HCT116 (cell line): ENCODE results near the gene SLC6A3. TPM values are rescaled to one million over a fixed set of nuclear protein-coding genes. Genes with fewer than 3 reads are reported as not detected.

Source experiments
- ATAC-seq: fragments of 200-7000 bp; cut with Tn5 transposase; 2 replicates; pipeline ENCODE4 v1.9.1; 2020; ENCODE audit warnings: mild to moderate bottlenecking, moderate library complexity
- BruUV-seq: library from RNA; stranded (reverse); fragments of 400-500 nt; replicated peaks from 2 replicates; lab custom pipeline; 2021; lab: Mats Ljungman, UMichigan
- CTCF ChIA-PET: fragments of 300-600 bp; sonication (Branson Sonifier 250); formaldehyde crosslinking; loops from one replicate; lab custom pipeline; 2021; ENCODE audit warnings: antibody characterized with exemption; lab: Charles Lee
- POLR2A ChIA-PET: fragments of 300-600, 350-600 bp; sonication (Branson Sonifier 250); formaldehyde crosslinking; loops from one replicate; lab custom pipeline; 2021; ENCODE audit warnings: antibody characterized with exemption; lab: Charles Lee
- RAD21 ChIA-PET, 2 experiments: fragments of 300-600 bp; sonication (Branson Sonifier 250); formaldehyde crosslinking; loops; one replicate each; lab custom pipeline; 2023; ENCODE audit warnings: low total read pairs in 2 of 2; ENCODE audit not compliant: uncharacterized antibody in 2 of 2, unreplicated experiment in 2 of 2, low non-redundant PET in 1 of 2; lab: Charles Lee
- DNase-seq: peaks from one replicate; pipeline ENCODE4 v3.0.0-alpha.2; 2010; ENCODE audit warnings: low read depth, low spot score
- H2AFZ ChIP-seq: fragments of 200-600 bp; shearing (Covaris generic), sonication (generic); 2 replicates; pipeline ENCODE4 v1.6.1; 2017; ENCODE audit warnings: low read depth, mixed run types, mixed read lengths, antibody characterized with exemption, low read length; ENCODE audit not compliant: poor library complexity, severe bottlenecking
- H3K27ac ChIP-seq: 2 replicates; pipeline ENCODE4 v1.5.1; 2012; ENCODE audit warnings: low read depth, low read length
- H3K27me3 ChIP-seq: fragments of 200-600 bp; sonication (generic); 2 replicates; pipeline ENCODE4 v1.6.1; 2016; ENCODE audit warnings: mixed run types, low read length, mixed read lengths; ENCODE audit not compliant: insufficient read depth
- H3K36me3 ChIP-seq, 2 experiments: fragments of 200-500 bp in 1 of 2; fragments of 200-600 bp in 1 of 2; sonication (Bioruptor generic) in 1 of 2; sonication (generic) in 1 of 2; 2 replicates each; pipeline versions ENCODE4 v1.5.1 to v1.6.1; 2014 to 2016; ENCODE audit warnings: low read length in 2 of 2, inconsistent platforms in 1 of 2, mixed read lengths in 1 of 2, mixed run types in 1 of 2; ENCODE audit not compliant: insufficient read depth in 2 of 2, control insufficient read depth in 1 of 2
- H3K4me1 ChIP-seq, 2 experiments: fragments of 200-600 bp in 1 of 2; sonication (generic) in 1 of 2; 2 replicates each; pipeline versions ENCODE4 v1.5.1 to v1.6.1; 2012 to 2017; ENCODE audit warnings: low read length in 2 of 2, inconsistent platforms in 1 of 2, mild to moderate bottlenecking in 1 of 2, mixed read lengths in 1 of 2, mixed run types in 1 of 2, moderate library complexity in 1 of 2; ENCODE audit not compliant: insufficient read depth in 2 of 2, control insufficient read depth in 1 of 2
- H3K4me2 ChIP-seq: fragments of 200-600 bp; sonication (generic); 2 replicates; pipeline ENCODE4 v1.6.1; 2017; ENCODE audit warnings: mixed run types, low read length, mixed read lengths
- H3K4me3 ChIP-seq, 2 experiments: fragments of 200-600 bp in 1 of 2; sonication (generic) in 1 of 2; replicated peaks in 1 of 2; 2 replicates each; pipeline ENCODE4 v1.5.1; 2011 to 2016; ENCODE audit warnings: low read length in 2 of 2, control low read depth in 1 of 2, low read depth in 1 of 2, mild to moderate bottlenecking in 1 of 2, mixed read lengths in 1 of 2, mixed run types in 1 of 2
- H3K79me2 ChIP-seq: fragments of 200-600 bp; sonication (generic); 2 replicates; pipeline ENCODE4 v1.6.1; 2017; ENCODE audit warnings: mild to moderate bottlenecking, mixed run types, low read length, moderate library complexity, mixed read lengths; ENCODE audit not compliant: insufficient read depth
- H3K9ac ChIP-seq: fragments of 200-600 bp; sonication (generic); 2 replicates; pipeline ENCODE4 v1.6.1; 2016; ENCODE audit warnings: low read length, mixed read lengths
- H3K9me2 ChIP-seq: fragments of 200-600 bp; sonication (generic), shearing (Covaris generic); 2 replicates; pipeline ENCODE4 v1.6.1; 2017; ENCODE audit warnings: mixed run types, mild to moderate bottlenecking, moderate library complexity; ENCODE audit not compliant: insufficient read depth
- H3K9me3 ChIP-seq, 2 experiments: fragments of 200-500 bp in 1 of 2; fragments of 200-600 bp in 1 of 2; sonication (Bioruptor generic) in 1 of 2; sonication (generic) in 1 of 2; 2 replicates each; pipeline ENCODE4 v1.6.1; 2014 to 2017; ENCODE audit warnings: low read length in 2 of 2, mixed read lengths in 2 of 2, inconsistent platforms in 1 of 2, low read depth in 1 of 2, mild to moderate bottlenecking in 1 of 2, mixed run types in 1 of 2, moderate library complexity in 1 of 2; ENCODE audit not compliant: control insufficient read depth in 1 of 2, insufficient read depth in 1 of 2
- H4K20me1 ChIP-seq: fragments of 200-600 bp; sonication (generic), shearing (Covaris generic); 2 replicates; pipeline ENCODE4 v1.6.1; 2017; ENCODE audit warnings: mixed run types, mild to moderate bottlenecking, moderate library complexity; ENCODE audit not compliant: insufficient read depth
- CBX3 ChIP-seq: IDR thresholded peaks from 2 replicates; pipeline ENCODE4 v1.6.1; 2012; ENCODE audit warnings: low read depth
- CEBPB ChIP-seq: IDR thresholded peaks from 2 replicates; pipeline ENCODE4 v1.6.1; 2012; ENCODE audit warnings: low read depth
- ELF1 ChIP-seq: IDR thresholded peaks from 2 replicates; pipeline ENCODE4 v1.6.1; 2012; ENCODE audit warnings: low read depth, borderline replicate concordance
- EZH2 ChIP-seq: fragments of 200-600 bp; sonication (generic); IDR thresholded peaks from 2 replicates; pipeline ENCODE4 v1.6.1; 2017; ENCODE audit warnings: antibody characterized with exemption, mixed run types
- EZH2phosphoT487 ChIP-seq: fragments of 200-600 bp; IDR thresholded peaks from 2 replicates; pipeline ENCODE4 v1.6.1; 2018; ENCODE audit warnings: antibody characterized with exemption, borderline replicate concordance
- FOSL1 ChIP-seq: IDR thresholded peaks from 2 replicates; pipeline ENCODE4 v1.6.1; 2012; ENCODE audit warnings: low read depth
- JUND ChIP-seq: IDR thresholded peaks from 2 replicates; pipeline ENCODE4 v1.6.1; 2012
- POLR2A ChIP-seq: IDR thresholded peaks from 2 replicates; pipeline ENCODE4 v1.7.0; 2011; ENCODE audit warnings: borderline replicate concordance; ENCODE audit not compliant: insufficient read depth, insufficient read length; ENCODE audit errors: extremely low read depth
- POLR2AphosphoS5 ChIP-seq: IDR thresholded peaks from 2 replicates; pipeline ENCODE4 v1.6.1; 2011; ENCODE audit warnings: mild to moderate bottlenecking, low read depth, low read length, moderate library complexity
- RAD21 ChIP-seq: IDR thresholded peaks from 2 replicates; pipeline ENCODE4 v1.6.1; 2012; ENCODE audit warnings: low read depth, mild to moderate bottlenecking
- SIN3A ChIP-seq: IDR thresholded peaks from 2 replicates; pipeline ENCODE4 v1.6.1; 2012; ENCODE audit warnings: low read depth
- YY1 ChIP-seq: IDR thresholded peaks from 2 replicates; pipeline ENCODE4 v1.6.1; 2011; ENCODE audit warnings: low read length, low read depth, moderate library complexity, mild to moderate bottlenecking; ENCODE audit not compliant: insufficient replicate concordance; ENCODE audit errors: extremely low read depth
- ZFX ChIP-seq: fragments of 450-650 bp; IDR thresholded peaks from 2 replicates; pipeline ENCODE4 v1.6.1; 2017
- intact Hi-C: fragments of 100-400 bp; cut with micrococcal nuclease; formaldehyde crosslinking; loops from 2 replicates; pipeline ENCODE4 v1.10.0; 2022
- total RNA-seq: library from RNA; stranded (reverse); gene quantifications from one replicate; pipeline ENCODE4 v1.2.1, GENCODE V29; 2021; ENCODE audit not compliant: unreplicated experiment
- TF ChIP-seq, protein P1 (sequence below): IDR thresholded peaks from 2 replicates; pipeline ENCODE4 v1.6.1; 2012
- TF ChIP-seq, protein P2 (sequence below), 3 experiments: fragments of 200-600 bp in 1 of 3; sonication (generic) in 1 of 3; IDR thresholded peaks in 2 of 3; conservative IDR thresholded peaks in 1 of 3; 2 replicates each; pipeline ENCODE4 v1.5.1; 2012 to 2017; ENCODE audit warnings: low read depth in 2 of 3, low read length in 2 of 3, antibody characterized with exemption in 1 of 3, borderline replicate concordance in 1 of 3, control low read depth in 1 of 3, mild to moderate bottlenecking in 1 of 3, mixed read lengths in 1 of 3, mixed run types in 1 of 3, moderate library complexity in 1 of 3; ENCODE audit not compliant: insufficient read depth in 1 of 3
- TF ChIP-seq, protein P3 (sequence below): IDR thresholded peaks from 2 replicates; pipeline ENCODE4 v1.6.1; 2011; ENCODE audit warnings: mild to moderate bottlenecking, low read length, moderate library complexity; ENCODE audit not compliant: insufficient replicate concordance; ENCODE audit errors: extremely low read depth
- TF ChIP-seq, protein P4 (sequence below): IDR thresholded peaks from 2 replicates; pipeline ENCODE4 v1.6.1; 2012; ENCODE audit warnings: low read depth

The SLC6A3 gene
- total RNA-seq, 1 experiment from 2014 or later, result not detected

DNA sequence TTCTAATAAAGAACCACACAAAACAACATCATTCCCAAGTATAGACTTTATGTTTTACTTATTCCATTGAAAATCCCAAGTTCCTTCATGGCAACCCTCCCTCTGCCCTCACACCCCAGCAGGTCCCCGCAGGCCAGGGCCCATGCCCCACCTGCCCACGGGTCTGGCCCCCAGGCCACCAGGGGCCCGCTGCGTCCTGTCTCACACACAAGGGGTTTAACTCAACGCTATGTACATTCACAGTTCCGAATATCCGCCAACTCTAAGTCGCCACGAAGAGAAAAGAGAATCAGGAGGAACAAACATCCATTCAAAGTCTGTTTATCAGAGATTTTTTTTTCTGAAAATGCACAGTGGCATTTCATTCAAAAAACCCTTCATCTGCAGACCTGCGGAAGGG, 16.2 kb upstream of the SLC6A3 start:
- CTCF ChIA-PET, result no interaction called here
- Histone ChIP-seq H3K36me3 (peaks cover 14 to 31% of the 10 kb centered on the region in 2 experiments), H3K27ac (no peak overlapping the region), H3K4me1 (no peaks in the 10 kb centered on the region), H3K4me3 (no peak overlapping the region), H3K9ac (no peak overlapping the region), H3K9me3 (peaks cover 7 to 26% of the 10 kb centered on the region in 2 experiments; a peak in 3 of 4 replicates), H3K79me2 (no peaks in the 10 kb centered on the region), H3K4me2 (no peak overlapping the region), H3K9me2 (no peaks in the 10 kb centered on the region), H3K27me3 (no peaks in the 10 kb centered on the region), H2AFZ (no peak overlapping the region), H4K20me1 (no peaks in the 10 kb centered on the region)
- DNase-seq, result no peak
- intact Hi-C loops, result no loop called here
- POLR2A ChIA-PET, result no interaction called here
- RAD21 ChIA-PET, result no interaction called here
- BruUV-seq, result no TSS peak
- TF ChIP-seq, protein P1, sequence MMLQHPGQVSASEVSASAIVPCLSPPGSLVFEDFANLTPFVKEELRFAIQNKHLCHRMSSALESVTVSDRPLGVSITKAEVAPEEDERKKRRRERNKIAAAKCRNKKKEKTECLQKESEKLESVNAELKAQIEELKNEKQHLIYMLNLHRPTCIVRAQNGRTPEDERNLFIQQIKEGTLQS, result no peak
- TF ChIP-seq, protein P2, sequence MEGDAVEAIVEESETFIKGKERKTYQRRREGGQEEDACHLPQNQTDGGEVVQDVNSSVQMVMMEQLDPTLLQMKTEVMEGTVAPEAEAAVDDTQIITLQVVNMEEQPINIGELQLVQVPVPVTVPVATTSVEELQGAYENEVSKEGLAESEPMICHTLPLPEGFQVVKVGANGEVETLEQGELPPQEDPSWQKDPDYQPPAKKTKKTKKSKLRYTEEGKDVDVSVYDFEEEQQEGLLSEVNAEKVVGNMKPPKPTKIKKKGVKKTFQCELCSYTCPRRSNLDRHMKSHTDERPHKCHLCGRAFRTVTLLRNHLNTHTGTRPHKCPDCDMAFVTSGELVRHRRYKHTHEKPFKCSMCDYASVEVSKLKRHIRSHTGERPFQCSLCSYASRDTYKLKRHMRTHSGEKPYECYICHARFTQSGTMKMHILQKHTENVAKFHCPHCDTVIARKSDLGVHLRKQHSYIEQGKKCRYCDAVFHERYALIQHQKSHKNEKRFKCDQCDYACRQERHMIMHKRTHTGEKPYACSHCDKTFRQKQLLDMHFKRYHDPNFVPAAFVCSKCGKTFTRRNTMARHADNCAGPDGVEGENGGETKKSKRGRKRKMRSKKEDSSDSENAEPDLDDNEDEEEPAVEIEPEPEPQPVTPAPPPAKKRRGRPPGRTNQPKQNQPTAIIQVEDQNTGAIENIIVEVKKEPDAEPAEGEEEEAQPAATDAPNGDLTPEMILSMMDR (IDR thresholded peaks at IDR 0.05 in 2 of 3, conservative IDR thresholded peaks at IDR 0.05 in 1 of 3; ENCODE audit: borderline replicate concordance in 1 of 3, insufficient read depth in 1 of 3, low read depth in 2 of 3, low read length in 2 of 3), result no peak
- TF ChIP-seq SIN3A (no peak), ELF1 (no peak), CEBPB (no peak), POLR2A (no peak), RAD21 (no peak), POLR2AphosphoS5 (no peak), EZH2phosphoT487 (no peak), YY1 (no peak), CBX3 (no peak), FOSL1 (no peak), EZH2 (no peak), ZFX (no peak), JUND (no peak)
- TF ChIP-seq, protein P3, sequence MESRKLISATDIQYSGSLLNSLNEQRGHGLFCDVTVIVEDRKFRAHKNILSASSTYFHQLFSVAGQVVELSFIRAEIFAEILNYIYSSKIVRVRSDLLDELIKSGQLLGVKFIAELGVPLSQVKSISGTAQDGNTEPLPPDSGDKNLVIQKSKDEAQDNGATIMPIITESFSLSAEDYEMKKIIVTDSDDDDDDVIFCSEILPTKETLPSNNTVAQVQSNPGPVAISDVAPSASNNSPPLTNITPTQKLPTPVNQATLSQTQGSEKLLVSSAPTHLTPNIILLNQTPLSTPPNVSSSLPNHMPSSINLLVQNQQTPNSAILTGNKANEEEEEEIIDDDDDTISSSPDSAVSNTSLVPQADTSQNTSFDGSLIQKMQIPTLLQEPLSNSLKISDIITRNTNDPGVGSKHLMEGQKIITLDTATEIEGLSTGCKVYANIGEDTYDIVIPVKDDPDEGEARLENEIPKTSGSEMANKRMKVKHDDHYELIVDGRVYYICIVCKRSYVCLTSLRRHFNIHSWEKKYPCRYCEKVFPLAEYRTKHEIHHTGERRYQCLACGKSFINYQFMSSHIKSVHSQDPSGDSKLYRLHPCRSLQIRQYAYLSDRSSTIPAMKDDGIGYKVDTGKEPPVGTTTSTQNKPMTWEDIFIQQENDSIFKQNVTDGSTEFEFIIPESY, result no peak
- TF ChIP-seq, protein P4, sequence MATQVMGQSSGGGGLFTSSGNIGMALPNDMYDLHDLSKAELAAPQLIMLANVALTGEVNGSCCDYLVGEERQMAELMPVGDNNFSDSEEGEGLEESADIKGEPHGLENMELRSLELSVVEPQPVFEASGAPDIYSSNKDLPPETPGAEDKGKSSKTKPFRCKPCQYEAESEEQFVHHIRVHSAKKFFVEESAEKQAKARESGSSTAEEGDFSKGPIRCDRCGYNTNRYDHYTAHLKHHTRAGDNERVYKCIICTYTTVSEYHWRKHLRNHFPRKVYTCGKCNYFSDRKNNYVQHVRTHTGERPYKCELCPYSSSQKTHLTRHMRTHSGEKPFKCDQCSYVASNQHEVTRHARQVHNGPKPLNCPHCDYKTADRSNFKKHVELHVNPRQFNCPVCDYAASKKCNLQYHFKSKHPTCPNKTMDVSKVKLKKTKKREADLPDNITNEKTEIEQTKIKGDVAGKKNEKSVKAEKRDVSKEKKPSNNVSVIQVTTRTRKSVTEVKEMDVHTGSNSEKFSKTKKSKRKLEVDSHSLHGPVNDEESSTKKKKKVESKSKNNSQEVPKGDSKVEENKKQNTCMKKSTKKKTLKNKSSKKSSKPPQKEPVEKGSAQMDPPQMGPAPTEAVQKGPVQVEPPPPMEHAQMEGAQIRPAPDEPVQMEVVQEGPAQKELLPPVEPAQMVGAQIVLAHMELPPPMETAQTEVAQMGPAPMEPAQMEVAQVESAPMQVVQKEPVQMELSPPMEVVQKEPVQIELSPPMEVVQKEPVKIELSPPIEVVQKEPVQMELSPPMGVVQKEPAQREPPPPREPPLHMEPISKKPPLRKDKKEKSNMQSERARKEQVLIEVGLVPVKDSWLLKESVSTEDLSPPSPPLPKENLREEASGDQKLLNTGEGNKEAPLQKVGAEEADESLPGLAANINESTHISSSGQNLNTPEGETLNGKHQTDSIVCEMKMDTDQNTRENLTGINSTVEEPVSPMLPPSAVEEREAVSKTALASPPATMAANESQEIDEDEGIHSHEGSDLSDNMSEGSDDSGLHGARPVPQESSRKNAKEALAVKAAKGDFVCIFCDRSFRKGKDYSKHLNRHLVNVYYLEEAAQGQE, result no peak
- ATAC-seq, result no peak
